HFF-Myc (cell line): ENCODE measurements around the gene SLC9A8.

Source experiments
- DNase-seq: peaks from one replicate; pipeline ENCODE4 v3.0.0-alpha.2; 2011; ENCODE audit warnings: low read depth; ENCODE audit errors: extremely low read depth
- H3K4me3 ChIP-seq: replicated peaks from 2 replicates; pipeline ENCODE4 v1.5.1; 2011; ENCODE audit warnings: low read depth, mild to moderate bottlenecking, control low read depth, low read length
- CTCF ChIP-seq: IDR thresholded peaks from 2 replicates; pipeline ENCODE4 v1.5.1; 2012; ENCODE audit warnings: mild to moderate bottlenecking, low read depth, low read length, control low read depth; ENCODE audit errors: missing control alignments

SLC9A8 gene

GRCh38 chr20:49784291-49784690 lies 28.3 kb upstream of the SLC9A8 start:
- DNase-seq, result no peak
- TF ChIP-seq CTCF, result no peak

GRCh38 chr20:49785149-49785851 lies 27.3 kb upstream of the SLC9A8 start:
- H3K4me3 ChIP-seq, result no peak overlapping the region
- DNase-seq, result no peak
- no peak for TF ChIP-seq CTCF

More at GRCh38 chr20:49784291-49784690, 28.3 kb upstream of the SLC9A8 start:
- no peak overlapping the region for H3K4me3 ChIP-seq

DNA sequence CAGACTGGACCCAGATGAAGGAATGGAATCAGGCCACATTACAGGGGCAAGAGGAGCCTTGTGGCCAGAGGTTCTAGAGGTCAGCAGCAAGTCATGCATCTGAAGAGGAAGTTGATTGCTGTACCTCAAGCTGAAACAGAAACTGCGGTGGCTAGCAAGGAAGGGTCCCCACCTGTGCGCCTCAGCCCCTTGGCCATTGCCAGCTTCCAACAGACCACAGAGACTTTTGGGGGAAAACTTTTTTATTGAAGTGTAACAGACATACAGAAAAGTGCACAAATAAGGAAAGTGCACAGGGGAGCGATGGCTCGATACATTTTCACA lies 26.8 kb upstream of the SLC9A8 start:
- H3K4me3 ChIP-seq, result no peak overlapping the region
- no peak for TF ChIP-seq CTCF
- DNase-seq, result no peak

- TF ChIP-seq CTCF, result no peak
- no peak overlapping the region for H3K4me3 ChIP-seq
- DNase-seq, result no peak
Measured at GRCh38 chr20:49786196-49786595, 26.4 kb upstream of the SLC9A8 start.

DNA sequence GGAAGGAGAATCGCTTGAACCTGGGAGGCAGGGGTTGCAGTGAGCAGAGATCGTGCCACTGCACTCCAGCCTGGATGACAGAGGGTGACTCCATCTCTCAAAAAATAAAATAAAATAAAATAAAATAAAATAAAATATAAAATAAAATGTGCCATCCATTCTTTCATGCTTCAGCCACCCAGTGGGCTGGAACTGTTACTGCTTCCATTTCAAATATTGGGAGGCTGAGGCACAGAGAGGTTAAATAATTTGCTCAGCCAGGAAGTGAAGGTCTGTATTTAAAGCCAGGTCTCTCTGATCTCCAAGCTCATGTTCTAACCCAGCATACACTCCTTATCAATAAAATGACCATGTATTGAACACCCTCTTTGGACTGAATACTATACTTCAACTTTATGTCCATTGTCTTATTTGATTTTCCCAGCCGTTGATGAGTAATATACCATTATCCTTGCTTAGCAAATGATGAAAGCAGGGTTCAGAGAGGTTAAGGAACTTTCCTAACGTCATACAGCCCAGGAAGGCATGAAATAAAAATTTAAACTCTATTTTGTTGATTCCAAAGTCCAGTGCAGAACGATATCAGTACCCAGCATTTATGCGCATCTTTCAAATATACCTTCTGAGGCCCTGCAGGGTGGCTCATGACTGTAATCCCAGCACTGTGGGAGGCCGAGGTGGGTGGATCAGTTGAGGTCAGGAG lies 25.8 kb upstream of the SLC9A8 start:
- DNase-seq, result no peak
- TF ChIP-seq CTCF, result no peak
- no peak overlapping the region for H3K4me3 ChIP-seq

DNA sequence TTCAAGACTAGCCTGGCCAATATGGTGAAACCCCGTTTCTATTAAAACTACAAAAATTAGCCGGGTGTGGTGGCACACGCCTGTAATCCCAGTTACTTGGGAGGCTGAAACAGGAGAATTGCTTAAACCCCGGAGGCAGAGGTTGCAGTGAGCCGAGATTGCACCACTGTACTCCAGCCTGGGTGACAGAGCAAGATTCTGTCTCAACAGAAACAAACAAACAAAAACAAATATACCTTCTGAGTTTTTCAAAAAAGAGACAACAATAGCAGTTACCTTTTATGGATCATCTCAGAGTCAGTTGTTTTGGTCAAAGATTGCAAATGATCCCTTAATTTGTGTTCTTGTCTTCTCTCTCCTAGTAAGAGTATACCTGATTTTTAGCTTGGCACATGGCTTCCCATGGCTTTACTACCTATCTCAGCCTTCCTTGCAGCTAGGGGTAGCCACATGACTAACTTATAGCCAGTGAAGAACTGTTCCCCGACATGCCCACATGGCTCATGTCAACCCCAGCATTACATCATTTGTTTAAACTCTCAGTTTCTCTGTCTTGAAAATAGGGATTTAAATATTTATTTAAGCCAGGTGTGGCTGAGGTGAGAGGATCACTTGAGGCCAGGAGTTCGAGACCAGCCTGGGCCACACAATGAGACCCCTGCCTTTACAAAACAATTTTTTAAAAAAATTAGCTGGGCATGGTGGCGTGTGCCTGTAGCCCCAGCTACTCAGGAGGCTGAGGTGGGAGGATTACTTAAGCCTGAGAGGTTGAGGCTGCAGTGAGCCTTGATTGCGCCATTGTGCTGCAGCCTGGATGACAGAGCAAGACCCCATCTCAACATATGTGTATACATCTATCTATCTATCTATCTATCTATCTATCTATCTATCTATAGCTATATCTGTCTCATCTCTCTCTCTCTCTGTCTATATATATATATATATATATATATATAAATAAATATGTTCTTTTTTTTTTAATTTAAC lies 25.0 kb upstream of the SLC9A8 start:
- TF ChIP-seq CTCF, result no peak
- no peak overlapping the region for H3K4me3 ChIP-seq
- no peak for DNase-seq
